ENCODE measurements around the gene SAMMSON. TPM values are rescaled to one million over a fixed set of nuclear protein-coding genes. Genes with fewer than 3 reads are reported as not detected.

Gene SAMMSON
- polyA plus RNA-seq, 1 of the 3 experiments (the other 2 are of a cell fraction): not detected

- ChIA-PET POLR2A (no interaction called here), CTCF (interaction anchor here (1.2 to 1.3 kb wide), 3 partner anchors 9 to 17 kb away, joined by 3 to 5 read pairs (median 4); no protein-coding TSS in a partner anchor)
- 72% methylated on average over 2 of the region's 2 CpGs for WGBS (ENCODE audit: low lambda C conversion rate)
- H3K36me3 ChIP-seq (replicated peaks in 1 of 2; ENCODE audit: control insufficient read depth in 1 of 2, insufficient read depth in 2 of 2, low read length in 1 of 2): no peaks in the 10 kb centered on the region
- H3K9me3 ChIP-seq: no peaks in the 10 kb centered on the region
- H3K9ac ChIP-seq: no peak overlapping the region
- H3K9me2 ChIP-seq: no peaks in the 10 kb centered on the region
- no peak overlapping the region for H3K27ac ChIP-seq (ENCODE audit: low read depth in 2 of 2, low read length in 1 of 2)
- H3K4me2 ChIP-seq: no peak overlapping the region
- DNase-seq: no peak
- no peak for TF ChIP-seq EZH2phosphoT487 (IDR thresholded peaks at IDR 0.05; ENCODE audit: borderline replicate concordance, low read depth)
- no peak for TF ChIP-seq USF2 (IDR thresholded peaks at IDR 0.05; ENCODE audit: borderline replicate concordance, low read depth, low read length)
- no peak for TF ChIP-seq NRF1 (IDR thresholded peaks at IDR 0.05; ENCODE audit: low read depth, low read length)
- no peak for TF ChIP-seq RCOR1 (IDR thresholded peaks at IDR 0.05; ENCODE audit: low read length)
- no peak for TF ChIP-seq RFX5 (IDR thresholded peaks at IDR 0.05; ENCODE audit: low read length)
- TF ChIP-seq MXI1 (IDR thresholded peaks at IDR 0.05; ENCODE audit: low read depth, low read length): no peak
- no peak for TF ChIP-seq USF1 (IDR thresholded peaks at IDR 0.05; ENCODE audit: borderline replicate concordance, low read depth)
- TF ChIP-seq TEAD4 (IDR thresholded peaks at IDR 0.05; ENCODE audit: borderline replicate concordance, insufficient read depth): no peak
- TF ChIP-seq ELF1 (IDR thresholded peaks at IDR 0.05): no peak
- TF ChIP-seq TAF1 (IDR thresholded peaks at IDR 0.05; ENCODE audit: borderline replicate concordance, low read depth, low read length): no peak
- no peak for TF ChIP-seq PBX3 (IDR thresholded peaks at IDR 0.05)
- TF ChIP-seq GABPA (IDR thresholded peaks at IDR 0.05; ENCODE audit: low read depth): no peak
- TF ChIP-seq RXRA (IDR thresholded peaks at IDR 0.05; ENCODE audit: borderline replicate concordance, low read depth): no peak
- no peak for TF ChIP-seq POLR2AphosphoS5 (IDR thresholded peaks at IDR 0.05; ENCODE audit: low read depth, low read length)
- TF ChIP-seq MAX (IDR thresholded peaks at IDR 0.05; ENCODE audit: low read depth): no peak
- TF ChIP-seq RAD21 (IDR thresholded peaks at IDR 0.05; ENCODE audit: low read length): no peak
- no peak for TF ChIP-seq SIN3A (IDR thresholded peaks at IDR 0.05; ENCODE audit: borderline replicate concordance, low read depth, low read length)
- TF ChIP-seq REST (IDR thresholded peaks at IDR 0.05; ENCODE audit: low read depth, low read length): no peak
- no peak for TF ChIP-seq FOXJ3 (CRISPR knock-in tag; IDR thresholded peaks at IDR 0.05)
- TF ChIP-seq FOSL2 (IDR thresholded peaks at IDR 0.05; ENCODE audit: borderline replicate concordance, low read depth): no peak
- no peak overlapping the region for H3K4me3 ChIP-seq (ENCODE audit: low read depth in 2 of 2, low read length in 1 of 2)
- no peaks in the 10 kb centered on the region for H3K79me2 ChIP-seq (ENCODE audit: insufficient read depth)
- no peaks in the 10 kb centered on the region for H3F3A ChIP-seq (replicated peaks; ENCODE audit: insufficient read depth)
- no peaks in the 10 kb centered on the region for H4K20me1 ChIP-seq (ENCODE audit: insufficient read depth)
- H2AFZ ChIP-seq (ENCODE audit: low read depth): no peak overlapping the region
- no peaks in the 10 kb centered on the region for H3K27me3 ChIP-seq (ENCODE audit: insufficient read depth)
- H3K4me1 ChIP-seq (ENCODE audit: control insufficient read depth in 1 of 2, insufficient read depth in 2 of 2, low read depth in 1 of 2, low read length in 1 of 2): no peaks in the 10 kb centered on the region
These were observed 73.2 kb downstream of the SAMMSON start for GRCh38 chr3:70072754-70073153.

All from SK-N-SH (cell line).